Transverse colon (tissue), 4 donors: ENCODE results near the gene ECEL1.

Experiments used
- POLR2A ChIP-seq: fragments of 450-650 bp; IDR thresholded peaks from one replicate; pipeline ENCODE4 v1.6.1; 2016; ENCODE audit warnings: antibody characterized with exemption, mild to moderate bottlenecking, moderate library complexity
- POLR2AphosphoS5 ChIP-seq, 3 donors: sonication (generic); formaldehyde crosslinking; IDR thresholded peaks; one replicate each; pipeline ENCODE4 v1.6.1; 2016; ENCODE audit warnings: antibody characterized with exemption in 3 of 3
- TF ChIP-seq, protein P1 (sequence below), 5 experiments: fragments of 200-600 bp in 3 of 5; fragments of 450-650 bp in 2 of 5; sonication (generic) in 3 of 5; IDR thresholded peaks; 1 replicate in 2 of 5; 2 replicates in 3 of 5; pipeline ENCODE4 v1.5.1; 2016 to 2017; ENCODE audit warnings: antibody characterized with exemption in 5 of 5, inconsistent platforms in 3 of 5, mild to moderate bottlenecking in 2 of 5, moderate library complexity in 1 of 5

- TF ChIP-seq, protein P1, sequence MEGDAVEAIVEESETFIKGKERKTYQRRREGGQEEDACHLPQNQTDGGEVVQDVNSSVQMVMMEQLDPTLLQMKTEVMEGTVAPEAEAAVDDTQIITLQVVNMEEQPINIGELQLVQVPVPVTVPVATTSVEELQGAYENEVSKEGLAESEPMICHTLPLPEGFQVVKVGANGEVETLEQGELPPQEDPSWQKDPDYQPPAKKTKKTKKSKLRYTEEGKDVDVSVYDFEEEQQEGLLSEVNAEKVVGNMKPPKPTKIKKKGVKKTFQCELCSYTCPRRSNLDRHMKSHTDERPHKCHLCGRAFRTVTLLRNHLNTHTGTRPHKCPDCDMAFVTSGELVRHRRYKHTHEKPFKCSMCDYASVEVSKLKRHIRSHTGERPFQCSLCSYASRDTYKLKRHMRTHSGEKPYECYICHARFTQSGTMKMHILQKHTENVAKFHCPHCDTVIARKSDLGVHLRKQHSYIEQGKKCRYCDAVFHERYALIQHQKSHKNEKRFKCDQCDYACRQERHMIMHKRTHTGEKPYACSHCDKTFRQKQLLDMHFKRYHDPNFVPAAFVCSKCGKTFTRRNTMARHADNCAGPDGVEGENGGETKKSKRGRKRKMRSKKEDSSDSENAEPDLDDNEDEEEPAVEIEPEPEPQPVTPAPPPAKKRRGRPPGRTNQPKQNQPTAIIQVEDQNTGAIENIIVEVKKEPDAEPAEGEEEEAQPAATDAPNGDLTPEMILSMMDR (IDR thresholded peaks at IDR 0.05) = no peak
- no peak for TF ChIP-seq POLR2A
- no peak for TF ChIP-seq POLR2AphosphoS5 (IDR thresholded peaks at IDR 0.05)
Measured at GRCh38 chr2:232484628-232485347, 2.8 kb downstream of the ECEL1 start.
